CD14-positive monocyte (primary cell): ENCODE data around the gene CHMP1A. TPM values are rescaled to one million over a fixed set of nuclear protein-coding genes. Genes with fewer than 3 reads are reported as not detected.

ENCODE experiments used
- DNase-seq, 3 donors: peaks; one replicate each; pipeline ENCODE4 v3.0.0-alpha.2; 2011 to 2022
- H2AFZ ChIP-seq: 2 replicates; pipeline ENCODE4 v1.6.0; 2012; ENCODE audit warnings: mild to moderate bottlenecking, low read depth, low read length, inconsistent platforms; ENCODE audit not compliant: insufficient read depth, poor library complexity, severe bottlenecking
- H3K27ac ChIP-seq, 2 donors: 1 replicate in 1 of 2; 2 replicates in 1 of 2; pipeline ENCODE4 v1.5.1; 2012 to 2013; ENCODE audit warnings: low read length in 2 of 2, control low read depth in 1 of 2, inconsistent platforms in 1 of 2, low read depth in 1 of 2, mild to moderate bottlenecking in 1 of 2
- H3K27me3 ChIP-seq, 2 donors: one replicate each; pipeline versions ENCODE4 v1.6.0 to v1.6.1; 2011 to 2013; ENCODE audit warnings: low read length in 2 of 2; ENCODE audit not compliant: control insufficient read depth in 2 of 2, insufficient read depth in 2 of 2
- H3K36me3 ChIP-seq, 2 donors: replicated peaks in 1 of 2; 1 replicate in 1 of 2; 2 replicates in 1 of 2; pipeline versions ENCODE4 v1.5.1 to v1.6.1; 2012 to 2013; ENCODE audit warnings: low read length in 2 of 2, control low read depth in 1 of 2, inconsistent platforms in 1 of 2, mild to moderate bottlenecking in 1 of 2; ENCODE audit not compliant: insufficient read depth in 2 of 2, control insufficient read depth in 1 of 2
- H3K4me1 ChIP-seq, 2 donors: 1 replicate in 1 of 2; 2 replicates in 1 of 2; pipeline versions ENCODE4 v1.5.1 to v1.6.1; 2012 to 2013; ENCODE audit warnings: low read length in 2 of 2, control low read depth in 1 of 2, inconsistent platforms in 1 of 2, mild to moderate bottlenecking in 1 of 2, moderate library complexity in 1 of 2; ENCODE audit not compliant: insufficient read depth in 2 of 2, control insufficient read depth in 1 of 2
- H3K4me2 ChIP-seq: replicated peaks from 2 replicates; pipeline ENCODE3; 2012; ENCODE audit warnings: low read length, moderate library complexity, mild to moderate bottlenecking; ENCODE audit not compliant: poor library complexity, severe bottlenecking; ENCODE audit errors: extremely low read depth
- H3K4me3 ChIP-seq, 3 experiments: fragments of 200-600 bp in 1 of 3; sonication (generic) in 1 of 3; replicated peaks in 1 of 3; 1 replicate in 2 of 3; 2 replicates in 1 of 3; pipeline ENCODE4 v1.5.1; 2011 to 2013; ENCODE audit warnings: low read length in 3 of 3, mild to moderate bottlenecking in 3 of 3, control low read depth in 2 of 3, low read depth in 2 of 3, inconsistent platforms in 1 of 3, moderate library complexity in 1 of 3
- H3K79me2 ChIP-seq: 2 replicates; pipeline ENCODE4 v1.6.0; 2012; ENCODE audit warnings: mild to moderate bottlenecking, control low read depth, inconsistent platforms, low read length, moderate library complexity; ENCODE audit not compliant: insufficient read depth
- H3K9ac ChIP-seq: 2 replicates; pipeline ENCODE4 v1.6.0; 2017; ENCODE audit warnings: low read length, mild to moderate bottlenecking; ENCODE audit not compliant: insufficient read depth, poor library complexity, severe bottlenecking
- H3K9me3 ChIP-seq, 2 donors: replicated peaks in 1 of 2; 1 replicate in 1 of 2; 2 replicates in 1 of 2; pipeline versions ENCODE4 v1.5.1 to v1.6.1; 2012 to 2013; ENCODE audit warnings: low read length in 2 of 2, control low read depth in 1 of 2; ENCODE audit not compliant: control insufficient read depth in 1 of 2, insufficient read depth in 1 of 2
- H4K20me1 ChIP-seq: 2 replicates; pipeline ENCODE4 v1.6.0; 2012; ENCODE audit warnings: mild to moderate bottlenecking, low read length, control low read depth, moderate library complexity; ENCODE audit not compliant: insufficient read depth
- H3K27ac Mint-ChIP-seq, 7 donors: one replicate each; pipeline ENCODE4 v1.8.0; 2020; ENCODE audit warnings: mild to moderate bottlenecking in 7 of 7, mixed read lengths in 7 of 7, moderate library complexity in 6 of 7, inconsistent platforms in 2 of 7
- H3K27me3 Mint-ChIP-seq, 3 donors: one replicate each; pipeline ENCODE4 v1.8.0; 2021 to 2022; ENCODE audit warnings: low read depth in 3 of 3, mild to moderate bottlenecking in 3 of 3, mixed read lengths in 3 of 3, moderate library complexity in 3 of 3, inconsistent platforms in 1 of 3
- H3K36me3 Mint-ChIP-seq, 2 donors: one replicate each; pipeline ENCODE4 v1.8.0; 2020; ENCODE audit warnings: mixed read lengths in 2 of 2, inconsistent platforms in 1 of 2, mild to moderate bottlenecking in 1 of 2
- H3K4me1 Mint-ChIP-seq: one replicate; pipeline ENCODE4 v1.8.0; 2020; ENCODE audit warnings: mild to moderate bottlenecking, mixed read lengths
- H3K4me3 Mint-ChIP-seq, 2 donors: one replicate each; pipeline ENCODE4 v1.8.0; 2020; ENCODE audit warnings: mild to moderate bottlenecking in 2 of 2, mixed read lengths in 2 of 2, moderate library complexity in 1 of 2
- H3K9me3 Mint-ChIP-seq, 7 donors: one replicate each; pipeline ENCODE4 v1.8.0; 2020 to 2022; ENCODE audit warnings: mixed read lengths in 7 of 7, mild to moderate bottlenecking in 6 of 7, moderate library complexity in 6 of 7, inconsistent platforms in 2 of 7
- WGBS: methylation state at CpG from one replicate; pipeline ENCODE4 v1.1.5; 2013; ENCODE audit warnings: missing lambda C conversion rate; ENCODE audit not compliant: insufficient coverage; 5-methylcytosine and 5-hydroxymethylcytosine counted together
- intact Hi-C, 2 donors: fragments of 100-400 bp; cut with micrococcal nuclease; formaldehyde crosslinking; loops; one replicate each; pipeline versions ENCODE4 v1.15.0 to v1.15.1; 2023
- polyA plus RNA-seq, 3 donors: library from polyadenylated mRNA; depleted of rRNA in 1 of 3; unstranded in 2 of 3; stranded (reverse) in 1 of 3; fragments of 300-500 nt in 2 of 3; fragments of >200 nt in 1 of 3; fragmentation: Illumina TruSeq in 2 of 3; gene quantifications; 1 replicate in 2 of 3; 2 replicates in 1 of 3; pipeline ENCODE4 v1.2.3, GENCODE V29; 2012 to 2021
- TF ChIP-seq, protein P1 (sequence below): fragments of 200-600 bp; IDR thresholded peaks from one replicate; pipeline ENCODE4 v1.8.0; 2022; ENCODE audit warnings: antibody characterized with exemption, mild to moderate bottlenecking

The CHMP1A gene
- polyA plus RNA-seq, 3 donors = 57.3 to 85.7 (median 76.6) TPM

DNA sequence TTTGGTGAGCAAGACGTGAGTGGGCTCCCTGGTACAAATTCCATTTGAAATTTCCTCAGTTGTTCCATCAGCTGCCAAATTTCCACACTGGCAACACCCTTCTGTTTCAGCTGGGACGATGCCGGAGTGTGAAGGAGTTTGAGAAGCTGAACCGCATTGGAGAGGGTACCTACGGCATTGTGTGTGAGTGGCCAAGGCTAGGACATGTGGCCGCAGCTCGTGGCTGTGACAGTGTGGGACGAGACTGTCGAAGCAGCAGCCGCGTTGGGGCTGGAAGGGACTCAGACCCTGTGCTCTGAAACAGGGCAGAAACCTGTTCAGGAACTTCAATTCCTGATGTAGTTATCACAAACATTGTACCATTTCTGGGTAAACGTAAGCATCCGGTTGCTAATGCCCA lies 31.6 kb upstream of the CHMP1A start:
- Histone ChIP-seq H3K4me3 (no peak overlapping the region), H3K79me2 (peaks cover 25% of the 10 kb centered on the region), H2AFZ (no peak overlapping the region), H4K20me1 (peaks cover 6% of the 10 kb centered on the region), H3K27me3 (no peaks in the 10 kb centered on the region), H3K9ac (no peak overlapping the region), H3K27ac (no peak overlapping the region), H3K4me1 (peaks cover 10 to 17% of the 10 kb centered on the region in 2 donors), H3K36me3 (peaks cover 37 to 49% of the 10 kb centered on the region in 2 donors), H3K9me3 (peaks cover 0 to 17% of the 10 kb centered on the region in 2 donors), H3K4me2 (no peak overlapping the region)
- no peak overlapping the region for H3K4me3 Mint-ChIP-seq
- peaks cover 0 to 2% (median 0%) of the 10 kb centered on the region in 3 donors for H3K27me3 Mint-ChIP-seq
- intact Hi-C loops = no loop called here
- H3K27ac Mint-ChIP-seq = no peak overlapping the region
- H3K36me3 Mint-ChIP-seq = peaks cover 31 to 50% of the 10 kb centered on the region in 2 donors
- H3K4me1 Mint-ChIP-seq = peaks cover 9% of the 10 kb centered on the region
- WGBS = 99% methylated on average over 13 of the region's 13 CpGs
- no peak for DNase-seq
- TF ChIP-seq, protein P1, sequence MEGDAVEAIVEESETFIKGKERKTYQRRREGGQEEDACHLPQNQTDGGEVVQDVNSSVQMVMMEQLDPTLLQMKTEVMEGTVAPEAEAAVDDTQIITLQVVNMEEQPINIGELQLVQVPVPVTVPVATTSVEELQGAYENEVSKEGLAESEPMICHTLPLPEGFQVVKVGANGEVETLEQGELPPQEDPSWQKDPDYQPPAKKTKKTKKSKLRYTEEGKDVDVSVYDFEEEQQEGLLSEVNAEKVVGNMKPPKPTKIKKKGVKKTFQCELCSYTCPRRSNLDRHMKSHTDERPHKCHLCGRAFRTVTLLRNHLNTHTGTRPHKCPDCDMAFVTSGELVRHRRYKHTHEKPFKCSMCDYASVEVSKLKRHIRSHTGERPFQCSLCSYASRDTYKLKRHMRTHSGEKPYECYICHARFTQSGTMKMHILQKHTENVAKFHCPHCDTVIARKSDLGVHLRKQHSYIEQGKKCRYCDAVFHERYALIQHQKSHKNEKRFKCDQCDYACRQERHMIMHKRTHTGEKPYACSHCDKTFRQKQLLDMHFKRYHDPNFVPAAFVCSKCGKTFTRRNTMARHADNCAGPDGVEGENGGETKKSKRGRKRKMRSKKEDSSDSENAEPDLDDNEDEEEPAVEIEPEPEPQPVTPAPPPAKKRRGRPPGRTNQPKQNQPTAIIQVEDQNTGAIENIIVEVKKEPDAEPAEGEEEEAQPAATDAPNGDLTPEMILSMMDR = no peak
- H3K9me3 Mint-ChIP-seq = peaks cover 6 to 16% (median 11%) of the 10 kb centered on the region in 7 donors

DNA sequence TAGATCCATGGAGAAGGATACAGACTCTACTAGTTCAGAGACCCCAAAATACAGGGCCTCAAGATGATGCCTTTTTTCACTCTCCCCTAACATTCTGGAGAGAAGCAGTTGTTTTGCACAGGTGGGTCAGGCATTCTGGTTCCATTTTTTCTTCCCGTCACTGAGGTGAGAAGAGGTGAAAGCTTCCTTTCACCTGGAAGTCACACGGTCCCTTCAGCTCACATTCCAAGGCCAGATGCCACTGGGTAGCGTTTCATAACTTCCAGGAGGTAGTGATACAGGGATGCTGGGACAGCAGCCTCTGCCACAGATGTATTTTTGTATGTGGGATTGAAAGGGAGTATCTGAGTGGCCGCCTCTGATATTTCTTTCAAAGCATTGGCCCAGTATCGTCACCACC lies 30.9 kb upstream of the CHMP1A start:
- H3K27ac ChIP-seq = no peak overlapping the region
- intact Hi-C loops = no loop called here
- H3K4me2 ChIP-seq = no peak overlapping the region
- H3K4me1 ChIP-seq = peaks cover 10 to 17% of the 10 kb centered on the region in 2 donors
- H3K79me2 ChIP-seq = peaks cover 25% of the 10 kb centered on the region
- peaks cover 9% of the 10 kb centered on the region for H3K4me1 Mint-ChIP-seq
- H3K9me3 Mint-ChIP-seq = peaks cover 8 to 18% (median 13%) of the 10 kb centered on the region in 7 donors
- WGBS = 100% methylated on average over 3 of the region's 5 CpGs
- DNase-seq = no peak
- H3K36me3 ChIP-seq = peaks cover 30 to 42% of the 10 kb centered on the region in 2 donors
- no peaks in the 10 kb centered on the region for H3K27me3 ChIP-seq
- peaks cover 24 to 43% of the 10 kb centered on the region in 2 donors for H3K36me3 Mint-ChIP-seq
- peaks cover 0 to 2% (median 0%) of the 10 kb centered on the region in 3 donors for H3K27me3 Mint-ChIP-seq
- no peak overlapping the region for H3K4me3 ChIP-seq
- no peaks in the 10 kb centered on the region for H4K20me1 ChIP-seq
- H3K9me3 ChIP-seq = peaks cover 0 to 17% of the 10 kb centered on the region in 2 donors
- H3K27ac Mint-ChIP-seq = no peak overlapping the region
- TF ChIP-seq, protein P1 = no peak
- H2AFZ ChIP-seq = no peak overlapping the region
- H3K9ac ChIP-seq = no peak overlapping the region
- H3K4me3 Mint-ChIP-seq = no peak overlapping the region
